NCI-H1436 (cell line): Measurements from ENCODE around the gene ELOA.
"Not testable (repeated sequence)": the region's sequence is repeated elsewhere in the genome, so short reads cannot be mapped to it uniquely, and the experiment has no call there.

Source experiments
- DNase-seq: peaks from one replicate; lab custom pipeline; 2025; lab: John Stamatoyannopoulos, UW

ELOA gene

GRCh38 chr1:23743287-23744152, at the start of gene ELOA:
TSS of gene ELOA (plus strand) at chr1:23743471. CDS start at chr1:23743504, 33 bp downstream.
- peak; percentile 66 for DNase-seq

GRCh38 chr1:23693599-23693998, 49.7 kb upstream of the ELOA start:
- DNase-seq: no peak

- DNase-seq: no peak
These were observed 48.9 kb upstream of the ELOA start for GRCh38 chr1:23694371-23694770.

GRCh38 chr1:23695667-23696066, 47.6 kb upstream of the ELOA start:
- DNase-seq: no peak

- no peak for DNase-seq
These were observed 46.8 kb upstream of the ELOA start for GRCh38 chr1:23696335-23696989.

- no peak for DNase-seq
These were observed 44.8 kb upstream of the ELOA start for GRCh38 chr1:23698466-23698865.

- DNase-seq: no peak
These were observed 43.7 kb upstream of the ELOA start for GRCh38 chr1:23699280-23700179.

GRCh38 chr1:23701310-23701709, 42.0 kb upstream of the ELOA start:
- no peak for DNase-seq

GRCh38 chr1:23701996-23702395, 41.3 kb upstream of the ELOA start:
- DNase-seq: no peak

GRCh38 chr1:23704834-23705495, 38.3 kb upstream of the ELOA start:
- no peak for DNase-seq

GRCh38 chr1:23709229-23709628, 34.0 kb upstream of the ELOA start:
- DNase-seq: no peak

- peak; percentile 13 for DNase-seq
These were observed 24.8 kb upstream of the ELOA start for GRCh38 chr1:23718482-23718881.

- no peak for DNase-seq
These were observed 24.0 kb upstream of the ELOA start for GRCh38 chr1:23719162-23719820.

- DNase-seq: no peak
These were observed 22.8 kb upstream of the ELOA start for GRCh38 chr1:23720256-23720995.

- no peak for DNase-seq
These were observed 20.6 kb upstream of the ELOA start for GRCh38 chr1:23722652-23723051.

GRCh38 chr1:23726686-23727085, 16.6 kb upstream of the ELOA start:
- no peak for DNase-seq

- DNase-seq: no peak
These were observed 15.9 kb upstream of the ELOA start for GRCh38 chr1:23727362-23727811.

- DNase-seq: no peak
These were observed 10.7 kb upstream of the ELOA start for GRCh38 chr1:23732363-23733224.

- DNase-seq: not testable (repeated sequence)
These were observed 10.0 kb upstream of the ELOA start for GRCh38 chr1:23733281-23733680.
